PFSK-1 (cell line): ENCODE data around the gene FAM237A.

Experiments used
- FOXP2 ChIP-seq: optimal IDR thresholded peaks from 2 replicates; pipeline ENCODE3; 2011; ENCODE audit warnings: borderline replicate concordance, control low read depth, inconsistent platforms; ENCODE audit not compliant: insufficient read depth; ENCODE audit errors: extremely low read length, extremely low read depth
- POLR2AphosphoS5 ChIP-seq: IDR thresholded peaks from 2 replicates; pipeline ENCODE4 v1.6.1; 2012; ENCODE audit warnings: low read depth, mild to moderate bottlenecking, control low read depth, low read length, moderate library complexity
- SIN3A ChIP-seq: IDR thresholded peaks from 2 replicates; pipeline ENCODE4 v1.6.1; 2012; ENCODE audit warnings: mild to moderate bottlenecking, low read length, moderate library complexity, borderline replicate concordance; ENCODE audit not compliant: insufficient read depth
- TAF1 ChIP-seq: IDR thresholded peaks from 2 replicates; pipeline ENCODE4 v1.6.1; 2012; ENCODE audit warnings: low read length, control low read depth, borderline replicate concordance; ENCODE audit not compliant: insufficient read depth

GRCh38 chr2:206683546-206683945 lies 41.3 kb downstream of the FAM237A start:
- TF ChIP-seq FOXP2 (no peak), POLR2AphosphoS5 (no peak), TAF1 (no peak), SIN3A (no peak)
